ENCODE data around the gene RBMS3. TPM values are rescaled to one million over a fixed set of nuclear protein-coding genes. Genes with fewer than 3 reads are reported as not detected.

The RBMS3 gene
- total and polyA plus RNA-seq, 2 experiments from 2014 or later: 3.2 to 7.4 TPM

GRCh38 chr3:29291260-29291981, 10.6 kb downstream of the RBMS3 start (continued):
- TF ChIP-seq REST (IDR thresholded peaks at IDR 0.05; ENCODE audit: unreplicated experiment): no peak

- no peak overlapping the region for H3K4me2 ChIP-seq
- Mint-ChIP-seq H3K36me3 (ENCODE audit: low read depth) (no peaks in the 10 kb centered on the region), H3K9me3 (no peaks in the 10 kb centered on the region), H3K27me3 (ENCODE audit: insufficient read depth, low read depth, poor library complexity) (peaks cover 1% of the 10 kb centered on the region), H3K27ac (peak overlapping the region; percentile 15; the same call in 1 of the 2 replicates), H3K4me1 (peaks cover 41% of the 10 kb centered on the region), H3K4me3 (no peak overlapping the region)
- no peak for DNase-seq (ENCODE audit: low spot score)
- H3F3A ChIP-seq (replicated peaks; ENCODE audit: low read depth): no peaks in the 10 kb centered on the region
- no peak overlapping the region for H3K27ac ChIP-seq (ENCODE audit: low read depth)
- no peak for ATAC-seq
- no peaks in the 10 kb centered on the region for H3K36me3 ChIP-seq (ENCODE audit: insufficient read depth)
- no peak overlapping the region for H2AFZ ChIP-seq
- peaks cover 38% of the 10 kb centered on the region for H3K4me1 ChIP-seq (ENCODE audit: insufficient read depth)
- TF ChIP-seq ZNF331 (CRISPR knock-in tag; IDR thresholded peaks at IDR 0.05; ENCODE audit: low read depth) (no peak), ZNF114 (CRISPR knock-in tag; IDR thresholded peaks at IDR 0.05) (no peak), JUNB (IDR thresholded peaks at IDR 0.05; ENCODE audit: unreplicated experiment) (no peak), EZH2 (IDR thresholded peaks at IDR 0.05; ENCODE audit: low read depth, unreplicated experiment) (no peak), REST (IDR thresholded peaks at IDR 0.05; ENCODE audit: unreplicated experiment) (no peak)
- H3K79me2 ChIP-seq (replicated peaks; ENCODE audit: insufficient read depth): no peaks in the 10 kb centered on the region; the same call in 1 of the 2 replicates
- no peaks in the 10 kb centered on the region for H3K9me2 ChIP-seq (ENCODE audit: insufficient read depth)
- no peak overlapping the region for H3K4me3 ChIP-seq
- no peaks in the 10 kb centered on the region for H4K20me1 ChIP-seq (replicated peaks; ENCODE audit: insufficient read depth)
- H3K27me3 ChIP-seq (ENCODE audit: insufficient read depth): no peaks in the 10 kb centered on the region
Observed at GRCh38 chr3:29291982-29292363, 11.1 kb downstream of the RBMS3 start.
